Right lobe of liver (tissue), 4 donors: ENCODE data around the gene STRC.
"Not testable (repeated sequence)": the region's sequence is repeated elsewhere in the genome, so short reads cannot be mapped to it uniquely, and the experiment has no call there.

ENCODE experiments used
- POLR2A ChIP-seq: fragments of 450-650 bp; IDR thresholded peaks from one replicate; pipeline ENCODE4 v1.6.1; 2017; ENCODE audit warnings: antibody characterized with exemption, mild to moderate bottlenecking
- TF ChIP-seq, protein P1 (sequence below), 4 donors: fragments of 200-600 bp in 3 of 4; fragments of 450-650 bp in 1 of 4; IDR thresholded peaks; one replicate each; pipeline versions ENCODE4 v1.5.1 to v1.8.0; 2016 to 2022; ENCODE audit warnings: antibody characterized with exemption in 4 of 4, mild to moderate bottlenecking in 2 of 4
- donor health status: DM: no; HTN: no; CAD: no.
- donor health status: DM: no; HTN: no; CAD: no.
- donor health status: DM: no; HTN: yes; CAD: no.

DNA sequence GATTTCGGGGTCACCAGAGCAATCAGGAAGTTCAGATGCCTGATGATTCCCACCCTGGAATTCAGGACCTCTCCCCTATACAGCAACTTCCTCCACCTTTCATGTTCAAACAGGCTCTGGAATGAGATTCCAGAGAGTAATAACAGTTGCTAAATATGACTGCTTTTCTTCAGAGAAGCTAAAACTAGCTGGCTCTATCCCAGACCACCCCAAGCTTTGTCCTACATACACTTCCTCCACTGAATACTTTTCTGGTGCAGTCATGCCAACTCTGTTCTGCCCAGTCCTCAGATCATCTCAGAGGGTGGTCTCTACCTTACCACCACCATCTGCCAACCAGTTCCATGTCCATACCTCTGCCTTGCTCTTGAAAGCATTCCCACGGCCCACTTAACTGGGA, 52.0 kb downstream of the STRC start:
- TF ChIP-seq, protein P1, sequence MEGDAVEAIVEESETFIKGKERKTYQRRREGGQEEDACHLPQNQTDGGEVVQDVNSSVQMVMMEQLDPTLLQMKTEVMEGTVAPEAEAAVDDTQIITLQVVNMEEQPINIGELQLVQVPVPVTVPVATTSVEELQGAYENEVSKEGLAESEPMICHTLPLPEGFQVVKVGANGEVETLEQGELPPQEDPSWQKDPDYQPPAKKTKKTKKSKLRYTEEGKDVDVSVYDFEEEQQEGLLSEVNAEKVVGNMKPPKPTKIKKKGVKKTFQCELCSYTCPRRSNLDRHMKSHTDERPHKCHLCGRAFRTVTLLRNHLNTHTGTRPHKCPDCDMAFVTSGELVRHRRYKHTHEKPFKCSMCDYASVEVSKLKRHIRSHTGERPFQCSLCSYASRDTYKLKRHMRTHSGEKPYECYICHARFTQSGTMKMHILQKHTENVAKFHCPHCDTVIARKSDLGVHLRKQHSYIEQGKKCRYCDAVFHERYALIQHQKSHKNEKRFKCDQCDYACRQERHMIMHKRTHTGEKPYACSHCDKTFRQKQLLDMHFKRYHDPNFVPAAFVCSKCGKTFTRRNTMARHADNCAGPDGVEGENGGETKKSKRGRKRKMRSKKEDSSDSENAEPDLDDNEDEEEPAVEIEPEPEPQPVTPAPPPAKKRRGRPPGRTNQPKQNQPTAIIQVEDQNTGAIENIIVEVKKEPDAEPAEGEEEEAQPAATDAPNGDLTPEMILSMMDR (IDR thresholded peaks at IDR 0.05): not testable (repeated sequence)
- TF ChIP-seq POLR2A: not testable (repeated sequence)
